T-helper 1 cell treated with Interleukin-12 subunit alpha and Interleukin-12 subunit beta and Interleukin-4 antibody, amounts not matched to agents 30 μg/mL and 1 μg/mL, for 36 hours (primary cell): ENCODE results near the gene ZFP91.

Source experiments
- H3K27ac Mint-ChIP-seq: one replicate; pipeline ENCODE4 v1.8.0; 2021; ENCODE audit warnings: mild to moderate bottlenecking, mixed read lengths
- H3K27me3 Mint-ChIP-seq: one replicate; pipeline ENCODE4 v1.8.0; 2021; ENCODE audit warnings: low read depth, mixed read lengths
- H3K36me3 Mint-ChIP-seq: one replicate; pipeline ENCODE4 v1.8.0; 2021; ENCODE audit warnings: low read depth, mixed read lengths
- H3K4me1 Mint-ChIP-seq: one replicate; pipeline ENCODE4 v1.8.0; 2021; ENCODE audit warnings: low read depth, mixed read lengths
- H3K4me3 Mint-ChIP-seq: one replicate; pipeline ENCODE4 v1.8.0; 2021; ENCODE audit warnings: mild to moderate bottlenecking, moderate library complexity, mixed read lengths
- H3K9me3 Mint-ChIP-seq: one replicate; pipeline ENCODE4 v1.8.0; 2021; ENCODE audit warnings: mixed read lengths

ZFP91 gene

DNA sequence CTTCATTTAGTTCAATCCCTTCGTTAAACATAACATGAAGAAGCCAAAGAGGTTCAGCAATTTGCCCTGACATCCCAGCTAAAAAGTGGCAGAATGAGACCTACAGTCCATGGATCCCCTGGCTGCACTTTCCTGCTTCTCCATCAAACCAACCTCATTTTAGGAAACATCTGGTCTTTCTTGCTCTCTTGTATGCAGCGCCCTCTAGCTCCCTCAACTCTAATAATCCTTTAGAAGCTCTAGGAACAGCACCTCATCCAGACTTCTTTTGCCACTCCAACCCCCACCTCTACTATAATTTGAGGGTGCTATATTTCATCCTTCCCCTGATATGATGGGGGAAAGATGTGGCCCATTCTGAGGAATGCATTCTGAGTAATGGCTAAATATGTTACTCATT, 51.0 kb downstream of the ZFP91 start:
- no peak overlapping the region for H3K4me3 Mint-ChIP-seq
- H3K27ac Mint-ChIP-seq: no peak overlapping the region
- H3K4me1 Mint-ChIP-seq: peaks cover 2% of the 10 kb centered on the region
- H3K36me3 Mint-ChIP-seq: peaks cover 10% of the 10 kb centered on the region
- H3K27me3 Mint-ChIP-seq: no peaks in the 10 kb centered on the region
- no peaks in the 10 kb centered on the region for H3K9me3 Mint-ChIP-seq

- peaks cover 4% of the 10 kb centered on the region for H3K36me3 Mint-ChIP-seq
- H3K27me3 Mint-ChIP-seq: no peaks in the 10 kb centered on the region
- no peak overlapping the region for H3K27ac Mint-ChIP-seq
- H3K4me3 Mint-ChIP-seq: no peak overlapping the region
- H3K4me1 Mint-ChIP-seq: peaks cover 2% of the 10 kb centered on the region
- H3K9me3 Mint-ChIP-seq: no peaks in the 10 kb centered on the region
Measured at GRCh38 chr11:58631378-58631777, 52.5 kb downstream of the ZFP91 start.

GRCh38 chr11:58632510-58632909, 53.6 kb downstream of the ZFP91 start:
- H3K4me3 Mint-ChIP-seq: no peak overlapping the region
- no peaks in the 10 kb centered on the region for H3K9me3 Mint-ChIP-seq
- H3K36me3 Mint-ChIP-seq: no peaks in the 10 kb centered on the region
- H3K27ac Mint-ChIP-seq: no peak overlapping the region
- H3K27me3 Mint-ChIP-seq: no peaks in the 10 kb centered on the region
- no peaks in the 10 kb centered on the region for H3K4me1 Mint-ChIP-seq

GRCh38 chr11:58636587-58636986, 57.7 kb downstream of the ZFP91 start:
- Mint-ChIP-seq H3K4me3 (no peak overlapping the region), H3K4me1 (peaks cover 9% of the 10 kb centered on the region), H3K36me3 (no peaks in the 10 kb centered on the region), H3K27me3 (no peaks in the 10 kb centered on the region), H3K27ac (no peak overlapping the region), H3K9me3 (no peaks in the 10 kb centered on the region)

DNA sequence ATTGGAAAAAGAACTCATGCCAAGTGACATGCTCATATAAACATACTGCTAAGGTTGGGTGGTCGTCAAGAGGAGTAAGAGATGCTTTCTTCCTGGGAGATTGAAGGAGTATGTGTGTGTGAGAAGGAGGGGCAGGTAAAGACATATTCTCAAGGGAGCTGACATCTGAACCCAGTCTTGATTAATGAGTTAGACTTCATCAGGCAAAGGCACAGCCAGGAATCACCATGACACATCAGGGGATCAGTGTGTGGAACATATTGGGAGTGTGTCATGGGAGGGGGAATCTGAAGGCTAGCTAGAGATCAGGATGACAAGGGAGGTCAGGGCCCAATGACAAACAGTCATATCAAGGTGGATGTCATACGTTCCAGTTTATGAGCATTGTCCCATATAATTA, 58.5 kb downstream of the ZFP91 start:
- Mint-ChIP-seq H3K27me3 (no peaks in the 10 kb centered on the region), H3K9me3 (no peaks in the 10 kb centered on the region), H3K4me3 (no peak overlapping the region), H3K27ac (no peak overlapping the region), H3K4me1 (peaks cover 9% of the 10 kb centered on the region), H3K36me3 (no peaks in the 10 kb centered on the region)

DNA sequence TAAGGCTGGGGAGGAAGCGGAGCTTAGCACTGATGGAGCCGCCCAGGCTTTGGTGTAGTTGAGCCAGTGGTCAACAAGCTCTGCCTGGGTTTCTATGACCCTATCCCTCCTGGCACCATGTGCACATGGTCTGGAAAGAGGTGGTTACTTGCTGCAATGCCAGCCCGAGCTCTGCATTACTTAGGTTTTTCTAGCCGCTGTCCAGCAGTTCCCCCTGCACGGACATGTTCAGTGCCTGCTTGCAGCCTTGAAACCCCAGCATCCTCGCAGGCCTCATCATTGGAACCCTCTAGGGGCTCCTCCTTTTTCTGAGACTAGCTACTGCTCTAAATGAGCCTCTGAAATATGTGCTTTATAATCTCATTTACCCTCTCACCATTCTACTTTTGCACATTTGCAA, 60.2 kb downstream of the ZFP91 start:
- Mint-ChIP-seq H3K4me3 (no peak overlapping the region), H3K27me3 (no peaks in the 10 kb centered on the region), H3K27ac (no peak overlapping the region), H3K4me1 (peaks cover 9% of the 10 kb centered on the region), H3K36me3 (no peaks in the 10 kb centered on the region), H3K9me3 (no peaks in the 10 kb centered on the region)

- Mint-ChIP-seq H3K27ac (no peak overlapping the region), H3K4me3 (no peak overlapping the region), H3K4me1 (peaks cover 9% of the 10 kb centered on the region), H3K36me3 (no peaks in the 10 kb centered on the region), H3K9me3 (no peaks in the 10 kb centered on the region), H3K27me3 (no peaks in the 10 kb centered on the region)
Measured at GRCh38 chr11:58639669-58640068, 60.8 kb downstream of the ZFP91 start.

DNA sequence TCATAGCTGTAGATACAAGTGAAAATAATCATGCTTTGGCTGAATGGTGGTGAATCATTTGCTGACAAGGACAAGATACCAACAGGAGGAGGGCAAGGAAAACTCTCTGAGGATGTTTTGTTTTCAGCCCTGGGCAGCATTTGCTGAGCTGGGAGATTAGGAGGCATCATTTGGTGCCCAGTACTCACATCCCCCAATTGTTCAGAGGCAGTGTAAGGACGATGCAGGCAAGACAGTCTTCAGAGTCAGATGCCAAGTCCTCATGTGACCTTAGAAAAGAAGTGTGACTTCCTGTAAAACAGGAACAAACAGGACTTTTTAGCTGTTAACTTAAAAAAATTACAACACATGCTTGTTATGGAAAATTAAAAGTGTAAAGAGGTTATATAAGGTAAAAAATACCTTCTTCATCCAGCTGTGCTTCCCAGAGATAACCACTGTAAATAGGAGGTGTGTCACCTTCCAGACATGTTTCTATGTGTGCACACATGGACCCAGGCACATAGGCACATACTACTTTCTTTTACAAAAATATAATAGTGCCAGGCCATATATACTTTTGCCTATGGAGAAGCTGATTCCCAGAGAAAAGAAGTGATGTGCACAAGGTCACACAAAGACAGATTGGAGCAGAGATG, 61.6 kb downstream of the ZFP91 start:
- Mint-ChIP-seq H3K4me3 (no peak overlapping the region), H3K9me3 (no peaks in the 10 kb centered on the region), H3K27ac (no peak overlapping the region), H3K4me1 (peaks cover 9% of the 10 kb centered on the region), H3K27me3 (no peaks in the 10 kb centered on the region), H3K36me3 (no peaks in the 10 kb centered on the region)

DNA sequence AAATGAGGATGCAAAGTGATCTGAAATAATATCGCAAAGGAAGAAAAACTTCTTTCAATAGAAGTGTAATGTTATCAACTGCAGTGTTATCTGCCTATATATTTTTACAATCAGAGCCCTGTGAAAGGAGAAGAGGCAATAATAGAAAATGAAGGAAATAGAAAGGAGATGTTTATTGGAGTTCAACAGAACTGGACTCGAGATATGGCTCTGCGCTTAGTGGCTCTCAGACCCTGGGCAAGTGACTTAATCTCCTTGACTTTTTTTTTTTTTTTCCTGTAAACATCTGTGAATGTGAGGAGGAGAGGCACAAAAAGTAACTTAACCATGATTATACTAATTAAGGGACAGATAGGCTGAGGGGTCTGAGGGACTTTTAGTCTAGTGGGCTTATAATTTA, 62.5 kb downstream of the ZFP91 start:
- Mint-ChIP-seq H3K4me3 (no peak overlapping the region), H3K27me3 (no peaks in the 10 kb centered on the region), H3K4me1 (peaks cover 9% of the 10 kb centered on the region), H3K36me3 (no peaks in the 10 kb centered on the region), H3K9me3 (peaks cover 3% of the 10 kb centered on the region), H3K27ac (no peak overlapping the region)

DNA sequence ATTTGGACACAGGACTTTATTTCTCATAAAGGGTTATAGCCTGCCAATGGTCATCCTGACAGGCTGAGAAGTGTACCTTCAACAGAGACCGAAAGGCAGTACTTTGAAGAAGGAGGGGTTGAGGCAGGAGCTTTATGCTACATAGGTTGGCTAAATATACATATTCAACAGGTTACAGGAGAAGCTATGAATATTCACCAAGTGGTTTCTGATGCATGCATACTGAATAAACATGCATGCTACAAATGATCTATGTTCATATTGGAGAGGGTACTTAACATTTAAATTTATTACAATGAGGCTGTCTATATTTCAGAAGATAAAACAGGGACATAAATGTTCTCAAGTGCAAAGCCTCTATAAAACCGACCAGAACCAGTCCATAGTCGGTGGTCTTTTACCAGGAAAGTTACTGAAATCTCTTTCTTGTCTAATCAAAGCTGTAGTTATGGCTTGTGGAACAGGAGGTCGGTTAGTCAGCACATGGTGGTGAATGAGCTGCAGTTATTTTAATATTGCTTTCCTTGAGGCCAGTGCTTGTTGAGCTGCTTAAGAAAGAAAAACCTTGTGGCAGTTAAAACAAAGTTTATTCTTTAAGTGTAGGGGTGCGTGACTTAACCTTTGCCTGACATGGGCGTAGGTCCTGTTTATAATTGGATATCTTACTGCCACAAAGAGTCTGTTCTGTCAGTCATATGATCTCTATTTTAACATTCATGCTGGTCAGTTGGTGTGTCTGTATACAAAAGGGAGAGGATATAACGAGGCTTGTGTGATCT, 63.1 kb downstream of the ZFP91 start:
- no peaks in the 10 kb centered on the region for H3K27me3 Mint-ChIP-seq
- H3K9me3 Mint-ChIP-seq: peaks cover 8% of the 10 kb centered on the region
- peaks cover 9% of the 10 kb centered on the region for H3K4me1 Mint-ChIP-seq
- no peaks in the 10 kb centered on the region for H3K36me3 Mint-ChIP-seq
- no peak overlapping the region for H3K4me3 Mint-ChIP-seq
- no peak overlapping the region for H3K27ac Mint-ChIP-seq

DNA sequence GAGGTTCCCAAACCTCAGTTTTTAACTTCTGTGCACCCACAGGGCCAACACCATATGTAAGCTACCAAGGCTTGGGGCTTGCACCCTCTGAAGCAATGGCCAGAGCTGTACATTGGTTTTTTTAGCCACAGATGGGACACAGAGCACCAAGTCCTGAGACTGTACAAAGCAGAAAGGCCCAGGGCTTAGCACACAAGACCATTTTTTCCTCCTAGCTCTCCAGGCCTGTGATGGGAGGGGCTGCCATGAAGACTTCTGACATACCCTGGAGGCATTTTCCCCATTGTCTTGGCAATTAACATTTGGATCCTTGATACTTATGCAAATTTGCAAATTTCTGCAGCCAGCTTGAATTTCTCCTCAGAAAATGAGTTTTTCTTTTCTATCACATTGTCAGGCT, 67.0 kb downstream of the ZFP91 start:
- H3K36me3 Mint-ChIP-seq: no peaks in the 10 kb centered on the region
- H3K4me3 Mint-ChIP-seq: no peak overlapping the region
- H3K4me1 Mint-ChIP-seq: peaks cover 2% of the 10 kb centered on the region
- no peaks in the 10 kb centered on the region for H3K27me3 Mint-ChIP-seq
- H3K9me3 Mint-ChIP-seq: peaks cover 8% of the 10 kb centered on the region
- H3K27ac Mint-ChIP-seq: no peak overlapping the region

GRCh38 chr11:58647141-58647699, 68.4 kb downstream of the ZFP91 start:
- no peak overlapping the region for H3K4me3 Mint-ChIP-seq
- no peaks in the 10 kb centered on the region for H3K4me1 Mint-ChIP-seq
- peaks cover 8% of the 10 kb centered on the region for H3K9me3 Mint-ChIP-seq
- no peak overlapping the region for H3K27ac Mint-ChIP-seq
- no peaks in the 10 kb centered on the region for H3K36me3 Mint-ChIP-seq
- no peaks in the 10 kb centered on the region for H3K27me3 Mint-ChIP-seq

- H3K4me3 Mint-ChIP-seq: no peak overlapping the region
- no peaks in the 10 kb centered on the region for H3K4me1 Mint-ChIP-seq
- H3K9me3 Mint-ChIP-seq: peaks cover 8% of the 10 kb centered on the region
- H3K27ac Mint-ChIP-seq: no peak overlapping the region
- no peaks in the 10 kb centered on the region for H3K27me3 Mint-ChIP-seq
- no peaks in the 10 kb centered on the region for H3K36me3 Mint-ChIP-seq
Measured at GRCh38 chr11:58647866-58648265, 69.0 kb downstream of the ZFP91 start.

DNA sequence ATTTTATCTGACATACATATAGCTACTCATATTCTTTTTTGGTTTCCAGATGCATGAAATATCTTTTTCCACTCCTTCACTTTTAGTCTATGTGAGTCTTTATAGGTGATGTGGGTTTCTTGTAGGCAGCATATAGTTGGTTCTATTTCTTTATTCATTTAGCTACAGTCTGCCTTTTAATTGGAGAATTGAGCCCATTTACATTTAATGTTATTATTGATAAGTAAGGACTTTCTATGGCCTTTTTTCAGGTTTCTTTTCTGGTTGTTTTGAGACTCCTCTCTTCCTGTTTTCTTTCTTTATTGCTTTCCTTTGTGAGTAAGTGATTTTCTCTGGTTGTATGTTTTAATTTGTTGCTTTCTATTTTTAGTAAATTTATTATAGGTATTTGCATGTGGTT, 70.8 kb downstream of the ZFP91 start:
- no peaks in the 10 kb centered on the region for H3K36me3 Mint-ChIP-seq
- H3K9me3 Mint-ChIP-seq: peaks cover 8% of the 10 kb centered on the region
- H3K4me3 Mint-ChIP-seq: no peak overlapping the region
- H3K27ac Mint-ChIP-seq: no peak overlapping the region
- peaks cover 4% of the 10 kb centered on the region for H3K4me1 Mint-ChIP-seq
- H3K27me3 Mint-ChIP-seq: no peaks in the 10 kb centered on the region

GRCh38 chr11:58650496-58650895, 71.6 kb downstream of the ZFP91 start:
- peaks cover 4% of the 10 kb centered on the region for H3K4me1 Mint-ChIP-seq
- H3K9me3 Mint-ChIP-seq: peaks cover 8% of the 10 kb centered on the region

More at GRCh38 chr11:58650496-58650895, 71.6 kb downstream of the ZFP91 start:
- H3K36me3 Mint-ChIP-seq: no peaks in the 10 kb centered on the region
- no peak overlapping the region for H3K27ac Mint-ChIP-seq
- no peaks in the 10 kb centered on the region for H3K27me3 Mint-ChIP-seq
- no peak overlapping the region for H3K4me3 Mint-ChIP-seq
